GM15510 (cell line): ENCODE measurements around the gene IGSF9.

Experiments used
- POLR2A ChIP-seq: IDR thresholded peaks from 3 replicates; pipeline ENCODE4 v1.6.1; 2011; ENCODE audit warnings: borderline replicate concordance; ENCODE audit not compliant: insufficient read length; ENCODE audit errors: extremely low read depth

IGSF9 gene

DNA sequence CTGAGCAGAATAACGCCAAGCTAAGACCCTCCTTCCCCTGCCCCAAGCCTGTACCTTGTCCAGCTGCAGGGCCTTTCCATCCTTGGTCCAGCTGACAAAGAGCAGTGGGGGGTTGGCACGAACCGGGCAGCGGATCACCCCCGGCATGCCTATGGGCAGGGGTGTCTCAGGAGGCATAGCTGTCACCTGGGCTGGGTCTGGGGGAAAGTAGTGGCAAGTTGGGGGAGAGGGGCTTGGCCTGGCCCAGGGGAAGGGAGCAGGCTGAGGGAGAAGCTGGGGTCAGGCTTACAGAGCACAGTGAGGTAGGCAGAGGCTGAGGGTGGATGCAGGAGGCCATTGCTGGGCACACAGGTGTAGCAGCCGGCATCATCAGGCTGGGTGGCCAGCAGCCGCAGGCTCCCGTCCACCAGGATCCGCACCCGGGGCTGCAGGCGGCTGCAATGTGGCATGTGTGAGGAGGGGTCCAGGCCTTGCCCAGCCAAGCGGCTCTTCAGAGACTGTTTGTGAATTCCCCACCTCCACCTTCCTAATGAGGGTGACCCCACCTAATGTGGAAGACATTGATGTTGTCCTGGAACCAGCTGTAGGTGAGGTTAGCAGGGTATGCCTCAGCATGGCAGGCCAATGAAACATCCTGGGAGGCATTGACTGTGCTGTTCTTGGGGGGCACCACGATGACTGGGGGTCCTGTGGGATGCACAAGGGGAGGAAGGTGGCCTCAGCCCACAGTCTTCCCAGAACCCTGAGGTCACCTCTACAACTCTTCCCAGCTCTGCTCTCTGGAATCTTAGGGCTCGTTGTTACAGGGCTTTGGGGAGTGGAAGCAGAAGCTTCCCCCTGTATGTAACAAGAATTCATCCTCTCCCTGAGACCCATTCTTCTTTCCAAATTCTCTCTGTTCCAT, 11.0 kb downstream of the IGSF9 start:
- TF ChIP-seq POLR2A: no peak

DNA sequence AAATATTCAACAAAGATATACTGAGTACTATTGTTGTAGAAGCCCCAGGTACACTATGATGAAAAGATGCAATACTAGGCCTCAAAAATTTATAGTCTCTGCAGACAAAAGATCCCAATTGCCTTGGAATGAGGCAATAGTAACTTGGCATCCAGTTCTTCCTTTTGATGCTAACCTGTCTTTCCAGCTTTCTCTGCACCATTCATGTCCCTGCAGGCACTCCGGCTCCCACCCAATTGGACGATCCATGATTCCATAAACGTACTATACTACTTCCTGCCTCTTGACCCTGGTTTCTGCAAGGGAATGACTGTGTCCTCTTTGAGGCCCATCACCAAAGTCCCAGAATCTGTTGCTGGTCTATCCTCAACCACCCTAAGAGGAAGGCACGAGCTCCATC, 12.1 kb downstream of the IGSF9 start:
- TF ChIP-seq POLR2A: no peak

DNA sequence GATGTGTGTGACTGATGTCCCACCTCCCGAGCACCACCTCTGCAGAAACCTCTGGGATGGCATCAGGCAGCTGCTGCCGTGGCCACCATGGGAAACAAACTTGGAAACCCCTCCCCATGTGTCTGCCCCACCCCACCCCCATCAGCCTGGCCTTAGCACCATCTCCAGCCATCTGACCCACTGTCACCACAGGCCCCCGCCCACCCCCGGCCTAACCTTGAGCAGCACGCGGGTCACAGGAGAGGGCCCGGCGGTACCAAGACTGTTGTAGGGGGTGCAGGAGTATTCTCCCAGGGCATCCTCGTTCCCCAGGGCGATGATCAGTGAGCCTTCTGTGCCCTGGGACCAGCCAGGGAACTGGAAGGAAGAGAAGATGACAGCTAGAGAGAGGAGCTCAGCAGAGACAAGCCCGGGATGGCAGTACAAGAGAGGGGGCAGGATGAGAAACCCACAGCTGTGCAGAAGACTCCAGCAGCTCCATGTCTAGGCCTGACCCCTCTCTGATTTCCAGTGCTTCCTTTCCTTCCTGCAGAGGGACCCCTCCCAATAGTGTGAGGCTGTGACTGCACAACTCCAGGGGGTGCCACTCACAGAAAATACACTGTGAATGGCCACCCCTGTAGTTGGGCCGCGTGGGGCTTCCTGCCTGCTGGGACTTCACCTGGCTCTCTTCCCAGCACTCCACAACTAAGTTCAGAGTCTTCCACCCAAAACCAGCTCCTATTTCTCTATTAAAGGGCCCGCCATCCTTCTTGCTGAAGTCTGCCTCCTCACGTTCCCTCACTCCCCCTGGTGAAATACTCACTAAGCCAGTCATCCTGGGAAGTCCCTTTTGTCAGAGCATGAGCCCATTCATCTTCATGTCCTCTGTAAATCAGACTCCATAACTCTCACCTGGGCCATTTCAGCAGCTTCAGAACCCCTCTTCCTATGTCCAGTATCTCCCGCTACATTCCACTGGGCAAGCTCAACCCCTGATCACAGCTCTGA, 12.8 kb downstream of the IGSF9 start:
- no peak for TF ChIP-seq POLR2A

DNA sequence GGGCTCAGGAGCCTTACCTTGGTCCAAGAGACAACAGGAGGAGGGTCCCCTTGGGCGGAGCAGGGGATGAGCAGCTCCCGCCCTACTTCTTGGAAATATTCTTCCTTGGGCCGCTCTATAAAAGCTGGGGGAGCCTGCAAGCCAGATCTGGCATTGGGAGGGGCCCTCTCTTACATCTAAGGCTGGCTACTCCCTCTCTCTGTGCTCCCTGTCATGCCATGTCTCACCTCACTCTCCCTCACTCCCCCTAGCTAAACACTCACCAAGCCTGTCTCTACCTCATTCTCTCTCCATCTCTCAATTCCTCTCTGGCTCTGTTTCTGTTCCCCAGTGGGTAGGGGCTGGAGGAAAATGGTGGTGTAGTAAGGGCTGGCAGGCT, 13.6 kb downstream of the IGSF9 start:
- no peak for TF ChIP-seq POLR2A

DNA sequence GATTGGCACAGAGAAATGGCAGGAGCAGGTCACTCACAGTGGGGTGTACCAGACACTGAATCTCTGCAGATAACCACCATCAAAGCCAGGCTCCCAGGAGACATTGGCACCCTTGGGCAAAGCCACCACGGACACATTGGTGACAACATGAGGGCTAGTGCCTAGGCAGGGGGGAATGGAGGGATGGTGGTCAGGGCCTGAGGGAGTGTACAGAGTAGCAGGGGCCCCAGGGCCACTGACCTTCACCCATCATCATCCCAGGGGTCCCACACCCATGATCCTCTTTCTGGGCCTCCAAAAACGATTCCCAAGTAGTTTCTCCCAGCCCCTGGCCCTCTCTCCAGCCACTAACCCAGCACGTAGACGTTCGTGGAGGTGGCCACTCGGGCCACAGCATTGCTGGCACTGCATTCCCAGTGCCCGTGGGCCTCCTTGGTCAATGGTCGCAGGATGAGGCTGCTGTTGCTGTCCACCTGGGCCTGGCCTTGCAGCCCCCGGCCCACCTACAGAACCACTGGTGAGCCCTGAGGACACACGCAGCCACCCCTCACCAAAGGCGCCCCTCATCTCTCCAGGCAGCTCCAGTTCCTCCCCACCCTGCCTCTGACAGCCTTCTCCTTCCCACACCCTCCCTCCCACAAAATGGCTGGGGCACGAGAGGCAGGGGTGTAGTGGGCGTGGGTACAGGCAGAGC, 14.2 kb downstream of the IGSF9 start:
- TF ChIP-seq POLR2A: no peak

DNA sequence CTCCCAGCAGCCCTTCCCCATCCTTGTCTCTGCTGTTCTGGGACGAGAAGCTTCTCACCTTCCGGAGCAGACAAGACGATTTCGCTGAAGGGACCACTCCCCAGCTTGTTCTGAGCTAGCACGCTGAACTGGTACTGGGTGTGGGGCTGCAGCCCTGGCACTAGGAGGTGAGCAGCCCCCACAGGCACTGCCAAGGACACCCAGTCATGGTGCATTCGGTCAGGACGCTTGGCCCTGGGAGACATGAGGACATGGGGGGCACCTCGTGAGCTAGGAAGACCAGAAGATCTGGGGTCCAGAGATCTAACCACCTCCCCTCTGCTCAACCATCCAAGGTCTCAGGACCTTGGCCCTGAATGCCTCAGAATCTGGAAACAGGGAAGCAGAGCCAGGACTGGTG, 14.8 kb downstream of the IGSF9 start:
- TF ChIP-seq POLR2A: no peak

DNA sequence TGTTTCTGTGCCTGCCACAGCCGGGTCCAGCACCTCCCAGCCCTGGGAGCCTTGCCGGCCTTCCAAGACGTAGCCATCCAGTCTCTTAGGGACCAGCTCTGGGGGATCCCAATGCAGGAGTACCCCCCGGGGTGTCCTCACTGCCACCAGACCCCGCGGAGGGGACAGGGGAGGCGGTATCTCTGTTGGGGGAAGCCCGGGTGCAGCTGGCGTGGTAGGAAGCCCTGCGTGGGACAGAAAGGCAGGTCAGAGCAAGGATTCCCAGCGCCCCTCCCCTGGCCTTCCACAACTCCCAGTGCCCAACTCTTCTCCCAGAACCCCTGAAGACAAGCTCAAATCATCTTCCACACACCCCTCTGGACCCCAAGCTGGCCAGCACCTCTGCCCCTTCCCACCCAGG, 15.2 kb downstream of the IGSF9 start:
- no peak for TF ChIP-seq POLR2A

DNA sequence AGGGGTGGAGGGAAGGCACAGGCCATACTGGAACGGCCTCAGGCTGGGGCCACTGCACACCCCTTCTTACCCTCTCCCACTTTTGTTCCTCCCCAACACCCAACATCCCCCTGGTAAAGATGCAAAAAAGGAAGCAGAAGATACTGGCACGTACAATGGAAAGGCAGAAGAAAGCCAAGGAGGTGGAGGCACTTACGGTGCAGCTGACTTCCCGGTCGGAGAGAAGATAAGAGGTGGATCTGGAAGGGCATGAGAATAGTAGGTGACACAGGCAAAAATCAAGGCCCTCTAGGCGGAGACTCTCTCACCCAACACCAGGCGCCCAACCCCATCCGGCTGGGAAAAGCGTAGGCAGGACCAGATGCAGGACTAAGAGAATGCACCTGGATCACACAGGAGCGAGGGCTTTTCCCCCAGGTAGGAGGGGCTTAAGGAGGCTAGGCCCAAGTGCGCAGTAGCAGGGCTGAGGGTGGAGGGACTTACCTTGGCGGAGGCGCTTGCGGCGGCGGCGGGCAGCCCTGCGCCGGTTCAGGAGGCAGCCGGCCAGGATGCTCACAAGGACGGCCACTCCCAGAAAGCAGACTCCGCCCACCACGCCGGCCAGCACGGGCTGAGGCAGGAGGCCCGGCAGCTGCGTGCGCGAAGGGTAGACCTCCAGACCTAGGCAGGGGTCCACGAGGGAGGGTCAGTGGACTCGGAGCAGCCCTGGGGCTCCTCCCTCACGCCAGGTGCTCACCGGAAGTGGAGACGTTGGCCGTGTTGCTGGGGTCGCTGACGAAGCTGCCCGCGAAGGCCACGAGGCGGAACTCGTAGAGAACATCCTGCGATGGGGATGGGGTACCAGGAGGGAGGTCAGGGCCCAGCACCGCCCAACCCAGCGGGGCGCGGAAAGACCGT, 16.0 kb downstream of the IGSF9 start:
- no peak for TF ChIP-seq POLR2A

DNA sequence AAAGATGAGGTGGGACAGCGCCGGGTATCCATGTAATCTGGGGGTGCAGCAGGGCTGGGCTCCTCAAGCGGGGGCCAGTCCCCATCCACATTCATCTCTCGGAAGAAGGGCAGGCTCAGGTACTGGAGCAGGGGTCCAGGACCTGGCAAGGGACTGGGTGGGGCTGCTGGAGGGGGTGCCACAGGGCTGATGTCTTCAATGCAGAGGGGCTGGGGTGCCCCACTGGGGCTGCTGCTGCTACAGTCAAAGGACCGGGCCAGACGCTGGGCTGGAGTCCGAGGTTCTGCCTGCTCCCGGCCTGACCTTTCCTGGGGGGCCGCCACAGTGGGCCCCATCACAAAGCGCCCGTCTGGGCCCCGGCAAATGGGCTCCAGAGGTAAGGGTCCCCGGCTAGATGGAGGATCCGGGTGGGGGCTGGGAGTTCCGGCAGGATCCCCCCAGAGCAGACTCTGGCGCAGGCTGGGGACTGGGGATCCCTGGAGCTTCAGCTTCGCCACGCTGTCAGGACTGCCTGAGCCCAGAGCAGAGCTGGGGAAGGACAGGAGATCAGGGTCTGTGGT, 16.8 kb downstream of the IGSF9 start:
- no peak for TF ChIP-seq POLR2A

DNA sequence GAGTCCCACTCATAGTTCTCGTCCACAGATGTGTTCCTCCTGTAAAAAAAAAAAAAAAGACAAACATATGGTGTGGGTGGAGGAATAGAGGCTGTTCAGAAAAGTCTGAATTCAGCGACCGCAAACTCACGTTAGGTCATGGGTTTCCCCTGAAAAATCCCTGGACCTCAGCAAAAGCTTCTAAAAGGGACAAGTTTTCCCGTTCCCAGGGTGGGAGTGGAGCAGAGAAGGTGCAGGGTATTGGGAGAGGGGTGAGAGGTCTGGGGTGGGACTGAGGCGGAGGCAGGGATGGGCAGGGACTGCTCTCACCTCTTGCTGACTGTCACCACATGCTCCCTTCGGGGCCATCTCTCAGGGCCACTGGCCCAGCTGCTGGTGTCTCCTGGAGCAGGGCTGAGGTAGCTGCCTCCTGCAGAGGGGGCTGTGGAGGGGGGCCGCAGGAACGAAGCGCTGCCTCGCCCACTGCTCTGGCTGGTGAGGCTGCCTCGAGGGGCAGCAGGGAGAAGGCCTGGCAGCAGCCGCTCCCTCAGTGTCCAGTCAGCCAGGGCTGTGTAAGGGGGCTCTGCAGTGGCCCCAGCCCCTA, 17.5 kb downstream of the IGSF9 start:
- TF ChIP-seq POLR2A: no peak

DNA sequence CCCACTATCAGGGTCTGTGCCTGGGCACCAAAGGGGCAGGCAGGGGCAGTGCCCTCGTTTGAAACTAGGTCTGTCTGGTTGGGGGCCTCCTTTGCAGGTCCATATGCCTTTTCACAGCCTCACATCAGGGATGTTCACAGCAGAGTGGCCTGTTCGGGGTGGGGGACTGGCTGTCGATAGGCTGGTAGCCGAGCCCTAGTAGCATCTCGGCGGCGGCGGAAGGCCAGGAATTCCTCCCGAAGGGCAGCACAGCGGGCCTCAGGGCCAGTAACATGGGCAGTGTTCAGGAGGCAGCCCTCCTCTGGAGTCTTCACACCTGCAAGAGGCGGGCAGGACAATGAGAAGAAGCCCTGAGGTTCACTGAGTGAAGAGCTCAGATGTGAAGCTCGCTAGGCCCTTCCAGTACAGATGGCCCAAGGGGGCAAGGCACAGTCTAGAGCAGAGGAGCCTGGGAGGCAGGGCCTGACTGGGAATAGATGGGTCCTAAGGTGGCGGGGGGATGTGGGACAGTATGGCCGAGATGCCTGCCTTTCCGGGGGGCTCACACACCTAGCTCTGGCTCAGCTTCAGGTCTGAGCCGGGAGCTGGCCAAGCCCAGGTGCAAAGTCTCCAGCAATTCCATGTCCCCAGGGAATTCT, 18.1 kb downstream of the IGSF9 start:
- TF ChIP-seq POLR2A: no peak

DNA sequence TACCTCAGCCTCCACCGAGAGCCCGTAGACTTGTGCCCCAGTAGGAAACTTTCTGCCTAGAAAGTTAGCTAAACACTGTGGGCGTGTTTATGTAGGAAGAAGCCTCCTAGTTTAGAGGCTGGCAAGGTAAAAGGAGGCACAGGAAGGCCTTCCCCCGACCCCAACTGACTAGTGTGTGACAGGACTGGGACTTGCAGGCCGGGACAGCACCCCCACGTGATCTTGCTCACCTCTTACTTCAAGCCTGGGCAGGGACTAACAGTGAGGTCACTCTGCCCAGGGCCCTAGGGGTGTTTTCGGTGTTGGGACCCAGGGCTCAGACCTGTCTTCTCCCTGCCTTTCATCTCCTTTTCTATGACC, 19.7 kb downstream of the IGSF9 start:
- no peak for TF ChIP-seq POLR2A

DNA sequence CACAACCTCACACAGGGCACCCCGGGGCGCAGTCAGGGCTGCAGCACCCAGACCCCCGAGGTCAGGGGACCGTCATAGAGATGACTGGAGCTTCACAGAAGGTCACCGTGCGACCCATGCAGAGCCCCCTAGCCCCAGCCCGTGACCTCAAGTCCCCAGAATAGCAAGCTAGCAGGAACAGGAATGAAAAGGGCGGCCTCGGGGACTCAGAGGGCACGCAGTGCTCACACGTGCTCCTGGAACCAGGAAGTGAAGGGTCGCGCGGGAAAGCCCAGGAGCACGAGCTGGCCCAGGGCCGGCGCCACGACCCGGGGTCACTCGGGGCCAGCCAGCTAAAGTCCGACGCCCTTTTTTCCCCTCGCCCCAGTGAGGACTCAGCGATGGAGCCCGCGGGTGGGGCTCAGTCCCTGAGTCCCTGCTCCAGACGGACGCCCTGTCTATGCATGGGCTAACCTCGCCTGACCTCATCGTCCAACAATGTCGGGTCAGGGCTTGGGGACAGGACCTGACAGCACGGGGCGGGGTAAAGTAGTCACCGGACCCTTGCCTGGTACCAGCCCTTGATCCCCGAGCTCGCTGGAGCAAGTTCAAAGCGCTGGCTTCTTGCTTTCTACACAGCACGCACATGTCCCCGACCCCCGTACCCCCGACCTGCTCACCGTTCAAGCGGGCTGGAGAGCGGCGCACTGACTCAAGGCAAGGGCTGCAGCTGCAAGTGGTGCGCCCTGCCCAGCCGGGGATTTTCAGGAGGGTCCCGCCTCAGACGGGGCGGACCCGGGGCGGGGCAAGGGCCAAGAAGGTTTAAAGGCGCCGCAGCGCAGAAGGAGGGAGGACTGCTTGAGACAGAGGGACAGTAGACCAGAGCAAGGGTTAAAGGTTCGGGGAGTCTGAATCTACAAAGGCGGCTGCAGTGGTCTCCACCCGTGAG, 20.4 kb downstream of the IGSF9 start, which contains the start of gene TAGLN2:
Gene TAGLN2 (minus strand): TSS at position 717 of the 928 bp plus-strand sequence. CDS start 4,998 bp downstream, outside the sequence.
- peak; percentile 98 for TF ChIP-seq POLR2A
